GM18520 (cell line): Measurements from ENCODE around the gene GGTA1.
"Not testable (repeated sequence)": the region's sequence is repeated elsewhere in the genome, so short reads cannot be mapped to it uniquely, and the experiment has no call there.

Source experiments
- ATAC-seq: cut with Tn5 transposase; IDR thresholded peaks from one replicate; pipeline ENCODE4 v1.9.1; 2021; ENCODE audit not compliant: unreplicated experiment

Gene GGTA1

DNA sequence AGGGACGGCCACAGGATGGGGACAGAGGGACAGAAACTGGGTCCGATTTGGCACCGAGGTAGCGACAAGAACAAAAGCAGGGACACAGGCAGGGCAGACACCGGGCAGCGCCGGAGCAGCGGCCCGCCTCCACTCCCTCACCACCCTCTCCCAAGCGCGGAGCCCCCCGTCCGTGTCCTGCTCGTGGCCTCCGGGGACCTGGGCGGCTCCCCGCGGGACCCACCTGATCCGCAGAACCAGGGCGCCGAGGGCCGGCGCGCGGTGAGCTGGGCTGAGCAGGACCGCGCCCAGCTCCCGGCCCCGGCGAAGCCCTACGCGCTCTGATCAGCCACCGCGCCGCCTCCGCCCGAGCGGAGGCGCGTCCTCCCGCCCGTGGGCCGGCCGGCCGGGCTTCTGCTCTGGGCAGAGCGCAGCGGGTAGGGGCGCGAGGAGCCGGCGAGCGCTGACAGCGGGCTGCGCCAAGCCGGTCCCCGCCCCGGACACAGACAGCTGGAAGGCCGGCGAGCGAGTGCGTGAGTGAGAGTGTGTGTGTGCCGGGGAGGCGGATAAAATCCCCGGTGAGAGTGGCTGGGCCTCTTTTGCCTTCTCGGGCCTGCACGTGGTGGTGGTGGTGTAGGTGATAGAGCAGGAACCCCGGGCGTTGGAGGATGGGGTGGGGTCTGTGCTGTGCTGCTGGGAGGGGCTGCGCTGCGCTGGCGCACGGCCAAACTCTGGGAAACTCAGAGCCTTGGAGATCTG, at the start of gene GGTA1:
TSS of gene GGTA1 (minus strand) at position 418 of the 738 bp plus-strand sequence. CDS start 31,922 bp downstream, outside the sequence.
- ATAC-seq: no peak

DNA sequence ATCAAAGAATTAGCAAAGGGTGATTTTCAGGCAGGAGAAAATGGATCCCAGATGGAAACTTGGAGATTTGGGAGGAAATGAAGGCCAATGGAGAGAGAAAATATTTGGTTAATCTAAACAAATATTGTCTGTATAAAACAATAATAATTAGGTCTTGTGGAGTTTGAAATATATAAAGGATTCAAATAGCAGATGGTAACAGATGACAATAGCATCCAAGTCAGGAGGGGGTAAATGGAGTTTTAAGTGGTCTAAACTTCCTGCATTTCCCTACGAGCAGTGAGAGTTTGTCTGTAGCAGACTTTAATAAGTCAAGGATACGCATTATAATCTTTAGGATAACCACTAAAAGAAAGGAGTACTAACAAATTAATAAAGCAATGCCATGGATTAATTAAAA, 49.0 kb upstream of the GGTA1 start:
- no peak for ATAC-seq

DNA sequence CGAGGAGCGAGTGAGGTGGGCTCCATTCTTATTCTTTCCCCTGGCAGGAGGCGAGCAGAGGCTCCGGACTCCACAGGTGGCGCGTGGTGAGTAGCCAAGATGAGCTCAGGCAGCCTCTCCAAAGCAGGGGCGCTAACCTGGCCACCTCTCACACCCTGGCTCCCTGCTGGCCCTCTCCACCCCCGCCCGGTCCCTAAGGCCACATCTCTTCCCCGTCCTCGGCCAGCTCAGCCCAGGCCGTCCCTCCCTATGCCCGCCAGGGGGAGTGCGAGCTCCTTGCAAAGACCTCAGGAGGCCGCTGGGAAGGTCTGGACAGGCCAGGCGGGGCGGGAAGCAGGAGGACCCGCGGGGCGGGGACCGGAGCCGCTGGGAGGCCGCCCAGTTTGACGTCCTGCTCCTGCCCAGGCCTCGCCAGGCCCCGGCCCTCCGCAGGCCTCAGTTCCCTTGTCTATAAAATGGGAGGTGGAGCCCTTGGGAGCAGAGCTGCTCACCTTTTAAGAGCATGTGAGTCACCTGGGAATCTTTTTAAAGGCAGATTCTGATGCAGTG, 46.3 kb upstream of the GGTA1 start:
- ATAC-seq: no peak

DNA sequence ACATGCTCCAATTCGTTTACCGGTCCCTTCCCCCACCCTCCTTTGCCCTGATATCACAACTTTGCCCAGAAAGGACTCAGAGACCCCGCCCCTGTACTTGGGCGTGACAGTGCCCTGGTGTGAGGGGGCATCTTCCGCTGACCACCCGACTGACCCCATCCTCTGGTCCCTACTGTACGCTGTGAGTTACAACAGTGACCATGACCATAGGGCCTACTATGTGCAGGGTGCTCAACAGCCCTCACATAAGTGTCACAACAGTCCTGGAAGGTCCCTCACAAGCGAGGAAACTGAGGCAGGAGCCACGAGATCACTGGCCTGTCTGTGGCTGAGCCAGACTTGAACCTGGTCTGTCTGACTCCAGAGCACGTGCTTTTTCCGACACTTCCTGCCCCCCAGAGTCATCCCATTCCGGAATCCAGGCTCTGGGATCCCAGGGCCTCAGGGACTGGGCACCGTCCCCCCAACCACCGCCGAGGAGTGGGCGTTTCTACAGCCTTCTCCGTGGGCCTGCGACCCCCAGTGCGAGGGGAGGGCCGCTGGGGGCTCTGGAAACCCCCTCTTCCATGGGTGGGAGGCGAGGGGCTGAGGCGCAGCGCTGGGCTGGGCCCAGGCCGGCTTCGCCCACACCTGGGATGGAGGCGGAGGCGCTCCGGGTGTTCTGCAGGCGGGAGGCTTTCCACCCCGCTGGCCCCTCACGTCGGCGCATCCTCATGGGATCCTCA, 45.7 kb upstream of the GGTA1 start:
- ATAC-seq: no peak

DNA sequence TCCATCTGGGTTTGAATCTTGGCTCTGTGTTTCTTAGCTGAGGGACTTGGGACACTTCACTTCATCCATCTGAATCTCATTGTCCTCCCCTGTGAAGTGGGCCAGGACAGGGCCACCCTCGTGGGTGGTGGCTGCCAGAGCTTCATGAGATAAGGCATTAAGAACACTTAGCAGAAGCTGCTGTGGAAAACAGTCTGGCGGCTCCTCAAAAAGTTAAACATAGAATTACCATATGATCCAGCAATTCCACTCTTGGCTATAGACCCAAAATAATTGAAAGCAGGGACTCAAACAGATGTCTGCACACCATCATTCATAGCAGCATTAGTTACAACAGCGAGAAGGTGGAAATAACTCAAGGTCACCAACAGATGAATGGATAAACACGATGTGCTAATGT, 42.4 kb upstream of the GGTA1 start:
- no peak for ATAC-seq

DNA sequence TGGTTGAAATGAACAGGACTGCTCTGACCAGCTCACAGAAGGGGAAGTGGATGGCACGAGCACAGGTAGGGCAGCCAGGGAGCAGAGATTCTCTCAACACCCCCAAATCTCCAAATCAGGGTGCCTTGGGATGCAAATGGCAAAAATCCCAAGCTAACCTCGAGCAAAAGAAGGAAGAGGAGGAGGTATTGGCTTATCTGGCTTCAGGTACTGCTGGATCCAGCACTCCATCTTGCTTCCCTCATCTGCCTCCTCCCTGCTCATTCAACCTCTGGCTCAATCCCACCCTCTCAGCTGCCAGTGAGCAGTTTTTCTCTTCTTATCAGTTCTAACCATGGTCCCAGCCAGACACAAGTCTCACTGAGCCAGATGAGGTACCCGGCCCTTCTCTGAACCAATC, 41.6 kb upstream of the GGTA1 start:
- no peak for ATAC-seq

DNA sequence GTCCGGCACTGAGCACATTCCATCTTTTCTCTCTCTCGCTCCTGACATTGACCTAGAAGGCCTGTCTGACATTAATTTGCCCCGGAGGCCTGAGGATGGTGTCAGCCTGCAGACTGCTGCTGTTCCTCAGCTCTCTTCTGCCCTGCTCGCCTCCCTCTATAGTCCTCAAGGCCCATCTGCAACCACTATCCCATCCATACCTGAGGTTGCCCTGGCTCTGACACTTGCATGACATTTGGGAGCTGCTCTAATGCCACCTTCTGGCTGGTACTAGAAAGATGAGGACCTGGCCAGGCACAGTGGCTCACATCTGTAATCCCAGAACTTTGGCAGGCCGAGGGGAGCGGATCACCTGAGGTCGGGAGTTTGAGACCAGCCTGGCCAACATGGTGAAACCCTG, 38.6 kb upstream of the GGTA1 start:
- no peak for ATAC-seq

DNA sequence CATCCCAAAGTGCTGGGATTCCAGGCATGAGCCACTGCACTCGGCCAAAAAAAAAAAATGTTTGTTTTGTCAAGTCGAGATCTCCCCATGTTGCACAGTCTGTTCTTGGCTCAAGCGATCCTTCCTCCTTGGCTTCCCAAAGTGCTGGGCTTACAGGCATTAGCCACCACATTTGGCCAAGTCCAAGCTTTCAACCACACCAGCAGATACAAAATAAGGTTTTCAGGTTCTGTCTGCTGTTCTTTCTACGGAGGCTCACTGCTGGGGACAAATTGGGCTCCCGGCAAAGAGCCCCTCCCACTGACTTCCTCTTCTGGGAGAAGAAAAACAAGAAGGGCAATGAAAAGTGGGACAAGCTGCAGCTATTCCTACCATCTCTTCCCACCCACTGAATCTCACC, 37.6 kb upstream of the GGTA1 start:
- ATAC-seq: no peak

DNA sequence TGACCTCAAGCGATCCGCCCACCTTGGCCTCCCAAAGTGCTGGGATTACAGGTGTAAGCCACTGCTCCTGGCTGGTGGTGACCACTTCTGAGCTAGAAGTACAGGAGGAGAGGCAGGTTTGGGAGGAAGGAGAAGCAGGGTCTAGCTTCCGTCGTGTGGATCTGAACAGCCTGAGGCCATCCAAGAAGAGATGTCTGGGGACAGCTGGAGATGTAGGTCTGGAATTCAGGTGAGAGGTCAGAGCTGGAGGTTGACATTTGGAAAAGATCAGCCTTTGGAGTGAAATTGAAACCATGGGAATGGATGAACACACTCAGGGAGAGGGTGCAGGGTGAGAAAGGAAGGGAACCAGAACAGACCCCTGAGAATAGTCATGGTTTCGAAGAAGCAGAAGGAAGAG, 33.2 kb upstream of the GGTA1 start:
- ATAC-seq: no peak

DNA sequence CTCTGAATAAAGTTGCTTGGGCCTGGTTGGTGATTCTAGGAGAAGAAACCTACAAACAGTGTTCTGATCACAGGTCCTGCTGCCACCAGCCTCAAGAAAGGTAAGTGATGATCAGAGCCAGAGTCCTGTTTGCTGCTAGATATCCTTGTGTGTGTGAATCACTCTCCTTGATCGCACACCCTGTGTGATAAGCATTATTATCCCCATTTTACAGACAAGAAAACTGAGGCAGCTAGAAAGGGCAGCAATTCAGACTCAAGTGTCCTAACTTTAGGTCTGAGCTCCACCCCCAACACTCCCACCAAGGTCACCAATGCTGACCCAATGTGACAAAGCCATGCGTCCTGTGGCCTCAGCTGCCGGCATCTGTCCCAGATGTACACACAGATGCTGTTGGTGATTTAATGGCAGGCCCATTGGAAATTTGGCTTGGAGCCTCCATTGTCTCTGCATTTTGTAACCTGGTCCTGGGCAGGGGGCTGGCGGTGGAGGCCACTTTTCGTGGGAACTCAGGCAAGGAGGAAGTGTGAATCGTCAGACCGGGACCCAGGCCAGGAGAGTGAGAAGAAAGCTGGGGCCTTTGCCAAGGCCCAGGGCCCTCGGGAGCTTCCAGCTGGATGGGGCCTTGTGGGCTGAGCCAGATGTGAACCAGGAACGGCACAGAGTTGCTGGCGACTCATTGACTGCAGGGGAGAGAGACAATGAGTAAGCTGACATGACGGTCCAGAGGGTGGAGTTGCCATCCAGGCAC, 29.8 kb upstream of the GGTA1 start:
- ATAC-seq: no peak

DNA sequence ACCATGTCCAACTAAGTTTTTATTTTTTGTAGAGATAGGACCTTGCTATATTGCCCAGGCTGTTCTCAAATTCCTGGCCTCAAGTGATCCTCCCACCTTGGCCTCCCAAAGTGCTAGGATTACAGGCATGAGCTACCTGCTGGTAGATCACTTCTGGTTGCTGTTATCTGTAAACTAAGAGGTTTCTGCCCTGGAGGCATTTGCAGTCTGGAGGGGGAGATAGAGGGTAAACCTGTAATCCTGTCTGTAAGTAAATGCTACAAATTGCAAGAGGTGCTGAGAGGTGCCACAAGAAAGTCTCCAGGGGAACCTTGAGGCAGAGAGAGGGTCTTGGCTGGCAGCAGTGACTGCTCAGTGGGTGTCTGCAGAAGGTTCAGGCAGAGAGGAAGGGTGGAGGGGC, 29.0 kb upstream of the GGTA1 start:
- no peak for ATAC-seq

DNA sequence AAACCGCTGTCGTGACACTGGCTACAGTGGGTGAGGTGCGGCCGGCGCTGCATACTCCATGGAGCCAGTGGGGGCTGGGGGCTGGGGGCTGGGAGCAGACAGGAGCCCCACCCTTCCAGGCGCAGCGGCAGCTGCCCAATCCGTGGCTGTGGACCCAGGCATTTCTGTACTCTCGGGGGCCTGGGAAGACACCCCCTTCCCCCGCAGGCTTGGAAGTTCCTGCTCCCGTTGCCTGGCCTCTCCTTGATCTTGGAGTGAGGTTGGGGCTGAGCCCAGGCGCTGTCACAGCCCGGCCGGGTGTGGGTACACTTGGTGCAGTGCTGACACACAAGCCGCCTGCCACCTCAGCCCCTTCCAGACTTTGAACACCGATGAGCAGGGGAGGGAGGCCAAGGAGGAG, 27.7 kb upstream of the GGTA1 start:
- no peak for ATAC-seq

DNA sequence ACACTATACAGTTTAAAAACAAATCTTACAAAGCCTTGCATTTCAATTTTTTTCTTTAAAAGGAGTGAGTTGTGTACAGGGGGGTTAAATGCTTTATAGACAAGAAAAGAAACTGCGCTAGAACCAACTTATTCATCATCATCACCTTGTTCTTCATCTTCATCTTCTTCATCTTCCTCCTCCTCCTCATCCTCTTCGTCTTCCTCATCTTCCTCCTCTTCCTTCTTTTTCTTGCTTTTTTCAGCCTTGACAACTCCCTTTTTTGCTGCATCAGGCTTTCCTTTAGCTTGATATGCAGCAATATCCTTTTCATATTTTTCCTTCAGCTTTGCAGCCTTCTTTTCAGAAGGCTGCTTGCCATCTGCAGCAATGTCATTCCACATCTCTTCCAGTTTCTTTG, 20.0 kb upstream of the GGTA1 start:
- ATAC-seq: not testable (repeated sequence)

DNA sequence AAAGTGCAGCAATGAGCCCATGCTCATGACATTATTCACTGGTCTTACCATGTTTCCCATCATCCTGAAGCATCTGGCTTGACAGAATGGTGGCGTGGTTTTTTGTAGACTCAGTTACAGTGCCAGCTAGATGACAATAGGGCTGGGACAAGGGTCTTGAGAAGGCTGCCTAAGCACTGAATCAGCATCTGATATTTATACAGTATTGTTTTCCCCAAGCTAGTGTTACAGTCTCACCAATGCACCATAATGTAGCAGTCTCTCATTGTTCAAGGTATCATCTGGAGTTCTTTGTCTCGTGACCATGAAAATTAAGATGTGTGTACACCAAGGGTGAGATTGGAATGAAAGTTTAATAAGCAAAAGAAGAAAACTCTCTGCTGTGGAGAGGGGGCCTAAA, 19.0 kb upstream of the GGTA1 start:
- ATAC-seq: no peak

DNA sequence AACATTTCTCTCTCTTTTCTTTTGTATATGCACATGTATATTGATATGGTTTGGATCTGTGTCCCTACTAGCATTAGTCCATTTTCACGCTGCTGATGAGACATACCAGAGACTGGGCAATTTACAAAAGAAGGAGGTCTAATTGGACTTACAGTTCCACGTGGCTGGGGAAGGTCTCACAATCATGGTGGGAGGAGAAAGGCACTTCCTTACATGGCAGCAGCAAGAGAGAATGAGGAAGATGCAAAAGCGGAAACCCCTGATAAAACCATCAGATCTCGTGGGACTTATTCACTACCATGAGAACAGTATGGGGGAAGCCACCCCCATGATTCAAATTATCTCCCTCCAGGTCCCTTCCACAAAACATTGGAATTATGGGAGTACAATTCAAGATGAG, 13.5 kb upstream of the GGTA1 start:
- ATAC-seq: not testable (repeated sequence)

DNA sequence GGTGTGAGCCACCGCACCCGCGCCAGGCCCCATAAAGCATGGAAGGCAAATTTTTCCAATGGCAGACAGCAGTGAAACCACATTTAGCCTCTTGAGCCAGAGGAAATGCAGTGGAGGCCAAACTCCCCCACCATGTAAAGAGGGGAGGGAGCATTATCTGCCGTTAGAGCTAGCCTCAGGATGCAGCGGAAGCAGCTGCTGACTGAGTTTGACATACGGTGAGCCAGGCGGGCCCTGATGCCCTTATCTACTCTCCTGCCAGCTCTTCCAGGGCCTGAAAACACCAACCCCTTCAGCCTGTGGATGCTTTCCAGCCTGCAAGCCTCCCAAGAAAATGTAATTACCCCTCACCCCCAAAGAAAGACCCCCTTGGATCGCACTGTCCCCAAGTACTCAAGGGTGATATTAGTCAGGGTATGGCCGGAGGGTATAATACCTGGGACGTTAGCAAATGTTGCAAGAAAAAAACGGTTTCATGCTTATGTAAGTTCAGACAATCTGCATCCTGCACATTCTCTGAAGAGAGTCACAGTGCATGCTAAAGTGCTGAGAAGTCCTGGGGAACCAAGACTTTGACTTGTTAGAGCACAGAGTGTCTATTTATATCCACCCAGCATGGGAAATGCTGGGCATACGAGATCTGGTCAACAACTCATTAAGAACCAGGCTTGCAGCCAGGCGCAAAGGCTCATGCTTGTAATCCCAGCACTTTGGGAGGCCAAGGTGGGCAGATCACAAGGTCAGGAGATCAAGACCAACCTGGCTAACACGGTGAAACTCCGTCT, 11.3 kb upstream of the GGTA1 start:
- ATAC-seq: no peak

DNA sequence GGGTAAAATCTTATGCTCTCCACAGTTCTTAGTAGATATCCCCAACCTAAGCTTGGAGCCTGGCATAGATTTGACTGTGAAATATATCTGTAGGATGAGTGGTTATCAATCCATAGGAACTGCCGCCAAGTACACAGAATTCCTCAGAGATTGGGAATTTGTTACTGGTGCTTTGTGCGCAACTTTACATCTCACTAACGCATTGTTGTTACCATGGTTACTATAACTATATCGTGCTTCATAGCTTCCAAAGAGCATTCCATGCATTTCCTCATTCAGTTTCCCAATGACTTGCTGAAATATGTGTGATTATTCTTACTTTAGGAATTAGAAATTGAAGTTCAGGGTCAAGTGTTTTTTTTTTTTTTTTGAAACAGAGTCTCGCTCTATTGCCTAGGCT, 9.5 kb upstream of the GGTA1 start:
- ATAC-seq: no peak

DNA sequence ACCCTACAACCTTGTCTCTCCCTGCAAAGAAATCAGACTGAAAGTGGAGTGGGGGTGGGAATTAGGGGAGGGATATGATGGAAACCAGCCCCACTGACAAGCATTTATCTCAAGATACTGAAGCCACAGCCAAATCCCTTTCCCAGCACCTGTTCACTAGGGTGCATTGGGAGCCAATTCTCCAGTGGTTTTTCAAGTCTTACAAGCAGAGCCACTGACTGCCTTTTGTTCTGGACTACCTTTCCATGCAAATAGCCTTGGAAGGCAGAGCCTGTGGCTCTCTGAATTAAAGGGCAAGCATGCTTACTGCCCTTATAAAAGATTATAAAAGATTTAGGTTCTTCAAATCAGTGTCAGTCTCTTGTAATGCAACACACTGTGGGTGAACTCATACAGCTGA, 8.8 kb upstream of the GGTA1 start:
- ATAC-seq: no peak

DNA sequence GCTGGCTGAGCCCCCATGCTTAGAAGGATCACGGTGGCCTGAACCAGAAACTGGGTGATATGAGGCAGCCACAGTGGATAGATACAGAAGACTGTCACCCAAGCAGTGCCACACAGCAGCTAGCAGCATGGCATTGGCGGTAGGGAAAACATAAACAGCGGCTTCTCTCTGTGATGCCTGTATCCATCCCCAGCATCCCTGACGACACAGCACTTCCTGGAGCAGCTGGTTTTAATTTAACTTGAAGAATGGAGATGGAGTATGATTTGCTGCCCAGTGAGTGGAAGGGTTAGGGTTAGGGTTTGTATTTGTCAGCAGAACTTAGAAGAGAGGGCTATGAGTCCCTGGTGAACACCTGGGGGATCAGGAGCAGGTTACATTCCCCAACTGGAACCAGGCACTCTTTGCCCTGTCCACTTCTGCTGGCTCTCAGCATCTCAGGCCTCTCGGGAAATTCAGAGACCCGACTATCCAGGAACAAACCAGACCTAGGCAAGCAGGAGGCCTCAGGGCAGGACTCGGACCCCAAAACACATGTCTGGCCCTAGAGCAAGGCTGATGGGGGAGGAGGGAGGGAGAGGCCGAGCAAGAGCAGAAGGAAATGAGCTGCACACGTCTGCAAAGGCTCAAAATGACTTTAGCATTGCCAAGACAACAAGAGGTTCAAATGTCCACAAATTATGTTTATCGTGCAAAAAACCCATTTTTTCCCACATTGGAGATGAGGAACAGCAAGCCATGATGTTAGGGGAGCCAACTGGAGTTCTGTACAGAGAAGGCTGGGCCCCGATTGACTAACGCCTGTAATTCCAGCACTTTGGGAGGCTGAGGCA, 6.5 kb upstream of the GGTA1 start:
- ATAC-seq: no peak

DNA sequence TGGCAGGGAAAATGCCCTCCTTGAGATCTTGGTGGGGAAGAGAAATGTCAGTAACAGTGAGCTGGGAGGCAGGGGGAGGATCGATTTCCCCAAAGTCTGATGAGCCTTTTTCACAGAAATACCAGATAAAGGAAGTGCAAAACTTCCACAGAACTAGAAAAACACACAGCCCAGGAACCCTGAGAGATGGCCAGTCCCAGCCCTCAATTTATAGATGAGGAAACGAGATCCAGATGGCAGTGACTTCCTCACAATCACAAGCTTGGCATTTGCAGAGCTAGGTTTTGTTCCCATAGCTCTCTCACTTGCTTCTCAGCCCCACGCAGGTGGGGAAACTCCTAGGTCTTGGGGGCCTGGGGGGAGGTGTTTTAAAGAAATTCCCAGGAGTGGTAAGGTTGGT, 3.8 kb upstream of the GGTA1 start:
- ATAC-seq: no peak
